GM12892 (cell line): ENCODE measurements around the gene POLR2E.

Source experiments
- POLR2AphosphoS5 ChIP-seq: IDR thresholded peaks from 2 replicates; pipeline ENCODE4 v1.6.1; 2011; ENCODE audit warnings: low read depth, low read length, control low read depth
- TAF1 ChIP-seq: IDR thresholded peaks from 2 replicates; pipeline ENCODE4 v1.6.1; 2011; ENCODE audit warnings: low read depth, mild to moderate bottlenecking, control low read depth, low read length, borderline replicate concordance

GRCh38 chr19:1086613-1087012, 8.6 kb downstream of the POLR2E start:
- TF ChIP-seq TAF1: no peak
- TF ChIP-seq POLR2AphosphoS5: no peak
